ENCODE measurements around the gene RAB3C.

RAB3C gene

GRCh38 chr5:58635416-58635815, 52.5 kb downstream of the RAB3C start:
- no peak for DNase-seq (ENCODE audit: low read depth)
- no peak for TF ChIP-seq CTCF (conservative IDR thresholded peaks at IDR 0.05; ENCODE audit: low read depth, low read length)

GRCh38 chr5:58640011-58640410, 57.1 kb downstream of the RAB3C start:
- no peak overlapping the region for H3K4me3 ChIP-seq (ENCODE audit: low read depth, low read length)
- DNase-seq (ENCODE audit: low read depth), result no peak
- TF ChIP-seq CTCF (conservative IDR thresholded peaks at IDR 0.05; ENCODE audit: low read depth, low read length), result no peak

More at GRCh38 chr5:58635416-58635815, 52.5 kb downstream of the RAB3C start:
- no peak overlapping the region for H3K4me3 ChIP-seq (ENCODE audit: low read depth, low read length)

- TF ChIP-seq CTCF (conservative IDR thresholded peaks at IDR 0.05; ENCODE audit: low read depth, low read length), result no peak
- peak; percentile 2 for DNase-seq (ENCODE audit: low read depth)
- H3K4me3 ChIP-seq (ENCODE audit: low read depth, low read length), result no peak overlapping the region
Observed at GRCh38 chr5:58641533-58641932, 58.7 kb downstream of the RAB3C start.

GRCh38 chr5:58648846-58649245, 66.0 kb downstream of the RAB3C start:
- TF ChIP-seq CTCF (conservative IDR thresholded peaks at IDR 0.05; ENCODE audit: low read depth, low read length), result no peak
- no peak for DNase-seq (ENCODE audit: low read depth)
- no peak overlapping the region for H3K4me3 ChIP-seq (ENCODE audit: low read depth, low read length)

GRCh38 chr5:58649716-58650115, 66.8 kb downstream of the RAB3C start:
- no peak overlapping the region for H3K4me3 ChIP-seq (ENCODE audit: low read depth, low read length)
- no peak for TF ChIP-seq CTCF (conservative IDR thresholded peaks at IDR 0.05; ENCODE audit: low read depth, low read length)
- DNase-seq (ENCODE audit: low read depth), result no peak

- H3K4me3 ChIP-seq (ENCODE audit: low read depth, low read length), result no peak overlapping the region
- no peak for DNase-seq (ENCODE audit: low read depth)
- no peak for TF ChIP-seq CTCF (conservative IDR thresholded peaks at IDR 0.05; ENCODE audit: low read depth, low read length)
Observed at GRCh38 chr5:58653521-58653920, 70.6 kb downstream of the RAB3C start.

- TF ChIP-seq CTCF (conservative IDR thresholded peaks at IDR 0.05; ENCODE audit: low read depth, low read length), result no peak
- DNase-seq (ENCODE audit: low read depth), result no peak
- no peak overlapping the region for H3K4me3 ChIP-seq (ENCODE audit: low read depth, low read length)
Observed at GRCh38 chr5:58666141-58666540, 83.3 kb downstream of the RAB3C start.

Data from choroid plexus epithelial cell (primary cell).